Measurements from ENCODE around the gene HADHB.
"Not testable (repeated sequence)": the region's sequence is repeated elsewhere in the genome, so short reads cannot be mapped to it uniquely, and the experiment has no call there.

DNA sequence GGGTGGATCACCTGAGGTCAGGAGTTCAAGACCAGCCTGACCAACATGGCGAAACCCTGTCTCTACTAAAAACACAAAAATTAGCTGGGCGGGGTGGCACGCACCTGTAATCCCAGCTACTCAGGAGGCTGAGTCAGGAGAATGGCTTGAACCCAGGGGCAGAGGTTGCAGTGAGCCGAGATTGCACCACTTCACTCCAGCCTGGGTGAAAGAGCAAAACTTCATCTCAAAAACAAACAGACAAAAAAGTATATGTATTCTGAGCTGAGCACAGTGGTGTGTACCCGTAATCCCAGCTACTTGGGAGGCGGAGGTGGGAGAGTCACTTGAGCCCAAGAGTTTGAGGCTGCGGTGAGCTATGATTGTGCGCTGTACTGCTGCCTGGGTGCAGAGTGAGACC lies 86.6 kb downstream of the HADHB start:
- TF ChIP-seq, protein P1, sequence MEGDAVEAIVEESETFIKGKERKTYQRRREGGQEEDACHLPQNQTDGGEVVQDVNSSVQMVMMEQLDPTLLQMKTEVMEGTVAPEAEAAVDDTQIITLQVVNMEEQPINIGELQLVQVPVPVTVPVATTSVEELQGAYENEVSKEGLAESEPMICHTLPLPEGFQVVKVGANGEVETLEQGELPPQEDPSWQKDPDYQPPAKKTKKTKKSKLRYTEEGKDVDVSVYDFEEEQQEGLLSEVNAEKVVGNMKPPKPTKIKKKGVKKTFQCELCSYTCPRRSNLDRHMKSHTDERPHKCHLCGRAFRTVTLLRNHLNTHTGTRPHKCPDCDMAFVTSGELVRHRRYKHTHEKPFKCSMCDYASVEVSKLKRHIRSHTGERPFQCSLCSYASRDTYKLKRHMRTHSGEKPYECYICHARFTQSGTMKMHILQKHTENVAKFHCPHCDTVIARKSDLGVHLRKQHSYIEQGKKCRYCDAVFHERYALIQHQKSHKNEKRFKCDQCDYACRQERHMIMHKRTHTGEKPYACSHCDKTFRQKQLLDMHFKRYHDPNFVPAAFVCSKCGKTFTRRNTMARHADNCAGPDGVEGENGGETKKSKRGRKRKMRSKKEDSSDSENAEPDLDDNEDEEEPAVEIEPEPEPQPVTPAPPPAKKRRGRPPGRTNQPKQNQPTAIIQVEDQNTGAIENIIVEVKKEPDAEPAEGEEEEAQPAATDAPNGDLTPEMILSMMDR (IDR thresholded peaks at IDR 0.05; ENCODE audit: insufficient read depth, low read length, poor library complexity, severe bottlenecking), result not testable (repeated sequence)
- not testable (repeated sequence) for TF ChIP-seq EZH2phosphoT487 (conservative IDR thresholded peaks at IDR 0.05; ENCODE audit: low read length)

Data from SU-DHL-6 (cell line).